H9 (cell line): ENCODE data around the gene NUP210L. TPM values are rescaled to one million over a fixed set of nuclear protein-coding genes. Genes with fewer than 3 reads are reported as not detected.

ENCODE experiments used
- DNase-seq: peaks from one replicate; pipeline ENCODE4 v3.0.0-alpha.2; 2017
- H2AFZ ChIP-seq: one replicate; pipeline ENCODE4 v1.6.1; 2013; ENCODE audit warnings: mild to moderate bottlenecking, low read length, control low read depth, moderate library complexity
- H2AK5ac ChIP-seq: 2 replicates; pipeline ENCODE4 v1.6.1; 2013; ENCODE audit warnings: low read length, control low read depth, mixed read lengths; ENCODE audit not compliant: insufficient read length
- H2BK120ac ChIP-seq: one replicate; pipeline ENCODE4 v1.6.1; 2013; ENCODE audit warnings: low read depth, mild to moderate bottlenecking, low read length, control low read depth, inconsistent platforms; ENCODE audit not compliant: poor library complexity, severe bottlenecking
- H2BK12ac ChIP-seq: 2 replicates; pipeline ENCODE4 v1.6.1; 2013; ENCODE audit warnings: low read length, control low read depth, mixed read lengths, low read depth; ENCODE audit not compliant: insufficient read length
- H2BK15ac ChIP-seq: 2 replicates; pipeline ENCODE4 v1.6.1; 2013; ENCODE audit warnings: low read depth, low read length, control low read depth
- H2BK20ac ChIP-seq: one replicate; pipeline ENCODE4 v1.6.1; 2013; ENCODE audit warnings: low read depth, mild to moderate bottlenecking, low read length, control low read depth, inconsistent platforms; ENCODE audit not compliant: poor library complexity, severe bottlenecking
- H2BK5ac ChIP-seq: 2 replicates; pipeline ENCODE4 v1.6.1; 2013; ENCODE audit warnings: low read length, control low read depth, mixed read lengths; ENCODE audit not compliant: insufficient read length
- H3K14ac ChIP-seq: 2 replicates; pipeline ENCODE4 v1.6.1; 2013; ENCODE audit warnings: low read length, control low read depth; ENCODE audit not compliant: insufficient read depth
- H3K18ac ChIP-seq: 2 replicates; pipeline ENCODE4 v1.6.1; 2013; ENCODE audit warnings: low read depth, mild to moderate bottlenecking, mixed read lengths, low read length, control low read depth; ENCODE audit not compliant: insufficient read length
- H3K23ac ChIP-seq: 2 replicates; pipeline ENCODE4 v1.6.1; 2013; ENCODE audit warnings: low read length, control low read depth, mixed read lengths, low read depth; ENCODE audit not compliant: insufficient read length
- H3K23me2 ChIP-seq: 2 replicates; pipeline ENCODE4 v1.6.1; 2013; ENCODE audit warnings: low read depth, mild to moderate bottlenecking, mixed read lengths, low read length, control low read depth; ENCODE audit not compliant: insufficient read length, poor library complexity, severe bottlenecking
- H3K27ac ChIP-seq: 2 replicates; pipeline ENCODE4 v1.5.1; 2013; ENCODE audit warnings: low read length, control low read depth, mixed read lengths, low read depth; ENCODE audit not compliant: insufficient read length
- H3K27me3 ChIP-seq: 2 replicates; pipeline ENCODE4 v1.6.1; 2013; ENCODE audit warnings: low read length, control low read depth, inconsistent platforms; ENCODE audit not compliant: insufficient read depth
- H3K4ac ChIP-seq: 2 replicates; pipeline ENCODE4 v1.6.1; 2013; ENCODE audit warnings: low read depth, mild to moderate bottlenecking, control low read depth, inconsistent platforms, low read length, moderate library complexity
- H3K4me1 ChIP-seq: 2 replicates; pipeline ENCODE4 v1.6.1; 2013; ENCODE audit warnings: low read length, control low read depth, inconsistent platforms; ENCODE audit not compliant: insufficient read depth
- H3K4me2 ChIP-seq: 2 replicates; pipeline ENCODE4 v1.6.1; 2013; ENCODE audit warnings: low read length, control low read depth, mixed read lengths; ENCODE audit not compliant: insufficient read length, insufficient read depth
- H3K56ac ChIP-seq: 2 replicates; pipeline ENCODE4 v1.6.1; 2013; ENCODE audit warnings: low read depth, mild to moderate bottlenecking, mixed read lengths, low read length, control low read depth; ENCODE audit not compliant: insufficient read length
- H3K79me1 ChIP-seq: 2 replicates; pipeline ENCODE4 v1.6.1; 2013; ENCODE audit warnings: low read depth, mild to moderate bottlenecking, moderate library complexity, low read length, control low read depth, inconsistent platforms; ENCODE audit not compliant: insufficient read depth, poor library complexity, severe bottlenecking
- H3K79me2 ChIP-seq: 2 replicates; pipeline ENCODE4 v1.6.1; 2013; ENCODE audit warnings: low read length, control low read depth, inconsistent platforms; ENCODE audit not compliant: insufficient read depth
- H3K9ac ChIP-seq: 2 replicates; pipeline ENCODE4 v1.6.1; 2013; ENCODE audit warnings: low read length, control low read depth, mixed read lengths; ENCODE audit not compliant: insufficient read length; ENCODE audit errors: extremely low read depth
- H3K9me3 ChIP-seq: one replicate; pipeline ENCODE4 v1.6.1; 2013; ENCODE audit warnings: low read depth, low read length, inconsistent platforms; ENCODE audit not compliant: control insufficient read depth
- H3T11ph ChIP-seq: one replicate; pipeline ENCODE4 v1.6.1; 2013; ENCODE audit warnings: mild to moderate bottlenecking, low read length, control low read depth, inconsistent platforms
- H4K20me1 ChIP-seq: one replicate; pipeline ENCODE4 v1.6.1; 2013; ENCODE audit not compliant: control insufficient read depth, insufficient read length, insufficient read depth
- H4K5ac ChIP-seq: 2 replicates; pipeline ENCODE4 v1.6.1; 2013; ENCODE audit warnings: low read depth, mild to moderate bottlenecking, mixed read lengths, low read length, control low read depth; ENCODE audit not compliant: insufficient read length
- H4K8ac ChIP-seq: replicated peaks from 2 replicates; pipeline ENCODE4 v1.6.1; 2013; ENCODE audit warnings: low read length, control low read depth, mixed read lengths, low read depth; ENCODE audit not compliant: insufficient read length
- H4K91ac ChIP-seq: 2 replicates; pipeline ENCODE4 v1.6.1; 2013; ENCODE audit warnings: low read depth, mild to moderate bottlenecking, moderate library complexity, mixed read lengths, low read length, control low read depth; ENCODE audit not compliant: insufficient read length
- H3K27ac Mint-ChIP-seq, 3 experiments: 2 replicates in 2 of 3; 3 replicates in 1 of 3; pipeline ENCODE4 v1.8.0; 2020 to 2021; ENCODE audit warnings: mixed read lengths in 3 of 3, mild to moderate bottlenecking in 1 of 3, moderate library complexity in 1 of 3
- H3K27me3 Mint-ChIP-seq: 2 replicates; pipeline ENCODE4 v1.8.0; 2021; ENCODE audit warnings: low read depth, mild to moderate bottlenecking, moderate library complexity, mixed read lengths
- H3K36me3 Mint-ChIP-seq, 3 experiments: 2 replicates in 2 of 3; 3 replicates in 1 of 3; pipeline ENCODE4 v1.8.0; 2020 to 2021; ENCODE audit warnings: low read depth in 3 of 3, mixed read lengths in 3 of 3; ENCODE audit not compliant: insufficient read depth in 1 of 3
- H3K4me1 Mint-ChIP-seq, 2 experiments: 2 replicates each; pipeline ENCODE4 v1.8.0; 2020; ENCODE audit warnings: mixed read lengths in 2 of 2
- H3K4me3 Mint-ChIP-seq, 2 experiments: 2 replicates in 1 of 2; 3 replicates in 1 of 2; pipeline ENCODE4 v1.8.0; 2020 to 2021; ENCODE audit warnings: mild to moderate bottlenecking in 2 of 2, mixed read lengths in 2 of 2, moderate library complexity in 1 of 2
- H3K9me3 Mint-ChIP-seq, 2 experiments: 2 replicates in 1 of 2; 3 replicates in 1 of 2; pipeline ENCODE4 v1.8.0; 2020; ENCODE audit warnings: mild to moderate bottlenecking in 2 of 2, mixed read lengths in 2 of 2, moderate library complexity in 1 of 2
- WGBS: extraction: QIAGEN DNeasy Blood & Tissue Kit; methylation state at CpG from one replicate; pipeline ENCODE4 v1.1.7; 2013; ENCODE audit warnings: missing lambda C conversion rate, low lambda C conversion rate, mixed read lengths; ENCODE audit not compliant: insufficient read length; ENCODE audit errors: extremely low coverage; 5-methylcytosine and 5-hydroxymethylcytosine counted together
- total RNA-seq: library from RNA; stranded (reverse); gene quantifications from 2 replicates; pipeline ENCODE4 v1.2.1, GENCODE V29; 2021
- TF ChIP-seq, protein P1 (sequence below): fragments of 200-600 bp; sonication (generic); conservative IDR thresholded peaks from 3 replicates; pipeline ENCODE4 v1.8.0; 2021; ENCODE audit warnings: antibody characterized with exemption, mild to moderate bottlenecking

The NUP210L gene
- total RNA-seq, 1 experiment from 2014 or later: 0.04 TPM

DNA sequence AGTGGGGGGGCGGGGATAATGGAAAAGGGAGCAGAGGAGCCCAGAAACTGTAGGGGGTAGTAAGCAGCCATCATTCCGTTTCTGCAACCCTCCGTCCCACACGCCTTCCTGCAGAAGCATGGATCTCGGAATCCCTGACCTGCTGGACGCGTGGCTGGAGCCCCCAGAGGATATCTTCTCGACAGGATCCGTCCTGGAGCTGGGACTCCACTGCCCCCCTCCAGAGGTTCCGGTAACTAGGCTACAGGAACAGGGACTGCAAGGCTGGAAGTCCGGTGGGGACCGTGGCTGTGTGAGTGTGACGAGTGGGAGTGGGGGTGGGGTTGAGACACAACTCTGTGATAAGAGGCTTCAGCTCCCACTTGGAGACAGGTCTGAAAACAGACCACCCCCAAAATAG is 186.5 kb downstream of the NUP210L start:
- Histone ChIP-seq H3K23ac (no peak overlapping the region), H4K91ac (no peak overlapping the region), H3K9ac (peak overlapping the region; percentile 77), H2BK12ac (no peak overlapping the region), H3K27ac (no peak overlapping the region), H3K23me2 (peaks cover 13% of the 10 kb centered on the region), H3K4me2 (peak overlapping the region; percentile 81), H2BK5ac (no peak overlapping the region), H3K4ac (no peak overlapping the region), H3K14ac (0 out of 2 replicates have a peak overlapping the region, but pooled peaks have one; percentile 77), H3T11ph (no peak overlapping the region), H3K79me1 (no peaks in the 10 kb centered on the region), H3K79me2 (no peaks in the 10 kb centered on the region), H2BK15ac (no peak overlapping the region), H2BK20ac (no peak overlapping the region), H4K20me1 (no peaks in the 10 kb centered on the region), H2AFZ (no peak overlapping the region), H3K56ac (no peak overlapping the region), H2BK120ac (no peak overlapping the region), H3K9me3 (no peaks in the 10 kb centered on the region), H3K18ac (no peak overlapping the region), H4K8ac (no peak overlapping the region), H3K4me1 (no peaks in the 10 kb centered on the region), H3K27me3 (no peaks in the 10 kb centered on the region), H4K5ac (no peak overlapping the region), H2AK5ac (no peak overlapping the region)
- H3K27ac Mint-ChIP-seq: peak overlapping the region; percentile 99 to 100 (median 99); a peak in 5 of 7 replicates
- H3K4me1 Mint-ChIP-seq: peaks cover 31 to 39% of the 10 kb centered on the region in 2 experiments
- no peaks in the 10 kb centered on the region for H3K27me3 Mint-ChIP-seq
- H3K4me3 Mint-ChIP-seq: peak overlapping the region; percentile 87 to 96
- DNase-seq: no peak
- H3K9me3 Mint-ChIP-seq: peaks cover 0 to 4% of the 10 kb centered on the region in 2 experiments; a peak in 2 of 5 replicates
- WGBS: no CpG with 5 or more reads among the region's 13 CpGs
- H3K36me3 Mint-ChIP-seq: peaks cover 11 to 26% (median 20%) of the 10 kb centered on the region in 3 experiments; a peak in 6 of 7 replicates
- TF ChIP-seq, protein P1, sequence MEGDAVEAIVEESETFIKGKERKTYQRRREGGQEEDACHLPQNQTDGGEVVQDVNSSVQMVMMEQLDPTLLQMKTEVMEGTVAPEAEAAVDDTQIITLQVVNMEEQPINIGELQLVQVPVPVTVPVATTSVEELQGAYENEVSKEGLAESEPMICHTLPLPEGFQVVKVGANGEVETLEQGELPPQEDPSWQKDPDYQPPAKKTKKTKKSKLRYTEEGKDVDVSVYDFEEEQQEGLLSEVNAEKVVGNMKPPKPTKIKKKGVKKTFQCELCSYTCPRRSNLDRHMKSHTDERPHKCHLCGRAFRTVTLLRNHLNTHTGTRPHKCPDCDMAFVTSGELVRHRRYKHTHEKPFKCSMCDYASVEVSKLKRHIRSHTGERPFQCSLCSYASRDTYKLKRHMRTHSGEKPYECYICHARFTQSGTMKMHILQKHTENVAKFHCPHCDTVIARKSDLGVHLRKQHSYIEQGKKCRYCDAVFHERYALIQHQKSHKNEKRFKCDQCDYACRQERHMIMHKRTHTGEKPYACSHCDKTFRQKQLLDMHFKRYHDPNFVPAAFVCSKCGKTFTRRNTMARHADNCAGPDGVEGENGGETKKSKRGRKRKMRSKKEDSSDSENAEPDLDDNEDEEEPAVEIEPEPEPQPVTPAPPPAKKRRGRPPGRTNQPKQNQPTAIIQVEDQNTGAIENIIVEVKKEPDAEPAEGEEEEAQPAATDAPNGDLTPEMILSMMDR: no peak
